Activated naive CD4-positive, alpha-beta T cell treated with anti-CD3 and anti-CD28 coated beads for 36 hours (primary cell): ENCODE measurements around the gene AP4S1. TPM values are rescaled to one million over a fixed set of nuclear protein-coding genes. Genes with fewer than 3 reads are reported as not detected.
A peak's percentile ranks its signal among the peaks of the same experiment; 100 is the strongest.

Experiments
- CTCF ChIA-PET: fragments of 350-600 bp; sonication (Branson Sonifier 250); formaldehyde crosslinking; loops from one replicate; lab custom pipeline; 2021; ENCODE audit warnings: antibody characterized with exemption; lab: Charles Lee
- DNase-seq: peaks from one replicate; pipeline ENCODE4 v3.0.0-alpha.2; 2020
- H3K27ac Mint-ChIP-seq: one replicate; pipeline ENCODE4 v1.8.0; 2021; ENCODE audit warnings: mild to moderate bottlenecking, mixed read lengths
- H3K27me3 Mint-ChIP-seq: one replicate; pipeline ENCODE4 v1.8.0; 2021; ENCODE audit warnings: low read depth, mixed read lengths
- H3K36me3 Mint-ChIP-seq: one replicate; pipeline ENCODE4 v1.8.0; 2021; ENCODE audit warnings: low read depth, mixed read lengths
- H3K4me1 Mint-ChIP-seq: one replicate; pipeline ENCODE4 v1.8.0; 2021; ENCODE audit warnings: low read depth, mixed read lengths
- H3K4me3 Mint-ChIP-seq: one replicate; pipeline ENCODE4 v1.8.0; 2021; ENCODE audit warnings: mild to moderate bottlenecking, moderate library complexity, mixed read lengths
- H3K9me3 Mint-ChIP-seq: one replicate; pipeline ENCODE4 v1.8.0; 2021; ENCODE audit warnings: mixed read lengths
- intact Hi-C: fragments of 100-400 bp; cut with micrococcal nuclease; formaldehyde crosslinking; loops from one replicate; pipeline ENCODE4 v1.15.1; 2023
- microRNA-seq: library from miRNA; unstranded; fragments of <30 nt; microRNA quantifications from one replicate; pipeline ENCODE4 v1.2.0, GENCODE V29; 2022; ENCODE audit warnings: borderline microRNAs expressed, borderline replicate concordance
- total RNA-seq, 2 experiments: library from RNA; stranded (reverse); gene quantifications; one replicate each; pipeline ENCODE4 v1.2.3, GENCODE V29; 2021

Gene AP4S1
- total RNA-seq, 2 experiments from 2014 or later = 1.6 to 2.9 TPM

GRCh38 chr14:31133133-31133532, 107.7 kb downstream of the AP4S1 start:
- Mint-ChIP-seq H3K27me3 (no peaks in the 10 kb centered on the region), H3K4me3 (no peak overlapping the region), H3K9me3 (no peaks in the 10 kb centered on the region), H3K27ac (no peak overlapping the region), H3K4me1 (peaks cover 10% of the 10 kb centered on the region), H3K36me3 (peaks cover 23% of the 10 kb centered on the region)
- CTCF ChIA-PET = no interaction called here
- no peak for DNase-seq
- intact Hi-C loops = no loop called here

GRCh38 chr14:31137214-31137889, 111.9 kb downstream of the AP4S1 start:
- H3K36me3 Mint-ChIP-seq = peaks cover 16% of the 10 kb centered on the region
- intact Hi-C loops = no loop called here
- H3K4me3 Mint-ChIP-seq = no peak overlapping the region
- H3K9me3 Mint-ChIP-seq = no peaks in the 10 kb centered on the region
- no peaks in the 10 kb centered on the region for H3K4me1 Mint-ChIP-seq
- no peaks in the 10 kb centered on the region for H3K27me3 Mint-ChIP-seq
- peak overlapping the region; percentile 56 for H3K27ac Mint-ChIP-seq
- no peak for DNase-seq
- CTCF ChIA-PET = interaction anchor here (0.7 kb wide), 1 partner anchor 112 kb away, joined by 3 read pairs; no protein-coding TSS in a partner anchor

GRCh38 chr14:31138301-31138700, 112.9 kb downstream of the AP4S1 start:
- no peak overlapping the region for H3K4me3 Mint-ChIP-seq
- no peak overlapping the region for H3K27ac Mint-ChIP-seq
- no peaks in the 10 kb centered on the region for H3K4me1 Mint-ChIP-seq
- intact Hi-C loops = no loop called here
- CTCF ChIA-PET = no interaction called here
- no peaks in the 10 kb centered on the region for H3K27me3 Mint-ChIP-seq
- DNase-seq = no peak
- H3K9me3 Mint-ChIP-seq = no peaks in the 10 kb centered on the region
- peaks cover 15% of the 10 kb centered on the region for H3K36me3 Mint-ChIP-seq

GRCh38 chr14:31139301-31139847, 113.9 kb downstream of the AP4S1 start:
- no peaks in the 10 kb centered on the region for H3K27me3 Mint-ChIP-seq
- H3K4me3 Mint-ChIP-seq = no peak overlapping the region
- H3K27ac Mint-ChIP-seq = no peak overlapping the region
- DNase-seq = no peak
- intact Hi-C loops = no loop called here
- CTCF ChIA-PET = no interaction called here
- no peaks in the 10 kb centered on the region for H3K9me3 Mint-ChIP-seq
- H3K4me1 Mint-ChIP-seq = no peaks in the 10 kb centered on the region
- H3K36me3 Mint-ChIP-seq = peaks cover 14% of the 10 kb centered on the region

- CTCF ChIA-PET = no interaction called here
- no peak for DNase-seq
- peaks cover 20% of the 10 kb centered on the region for H3K36me3 Mint-ChIP-seq
- no peaks in the 10 kb centered on the region for H3K4me1 Mint-ChIP-seq
- no peaks in the 10 kb centered on the region for H3K27me3 Mint-ChIP-seq
- no peaks in the 10 kb centered on the region for H3K9me3 Mint-ChIP-seq
- H3K4me3 Mint-ChIP-seq = no peak overlapping the region
- no peak overlapping the region for H3K27ac Mint-ChIP-seq
- intact Hi-C loops = no loop called here
Observed at GRCh38 chr14:31142455-31143087, 117.1 kb downstream of the AP4S1 start.

Small RNA genes within 50 kb of the gene (microRNA-seq; reads per million reads assigned to microRNA genes)
- gene MIR624 = 26.3 reads per million, percentile 41 among the genes with 10 or more reads in this experiment

Other genes with a start within 250 kb of the AP4S1 start
- gene COCH, start 151.1 kb upstream of the AP4S1 start, total RNA-seq = 1 to 10 TPM; 1.3 TPM
- 10 to 100 TPM; 12.6 to 13.8 TPM for gene STRN3, start 730 bp downstream of the AP4S1 start, total RNA-seq
- gene HECTD1, start 182.1 kb downstream of the AP4S1 start, total RNA-seq = 10 to 100 TPM; 61.5 to 64.1 TPM